ENCODE measurements around the gene TPR. TPM values are rescaled to one million over a fixed set of nuclear protein-coding genes. Genes with fewer than 3 reads are reported as not detected.

The TPR gene
- 39.2 to 44.0 TPM (median 42.2 TPM) in 5 replicates for total RNA-seq (2022; extraction: Qiagen RNA extraction)

GRCh38 chr1:186375152-186375928 is at the start of gene TPR, which contains the start of gene ODR4:
Gene TPR, minus strand, starts transcription at chr1:186375253. Its CDS starts 225 bp downstream, at chr1:186375028.
Gene ODR4, plus strand, starts transcription at chr1:186375838. Its CDS starts 3,948 bp downstream, at chr1:186379786.

GRCh38 chr1:186295980-186296379 is 79.1 kb downstream of the TPR start, which contains the start of gene PRG4:
Gene PRG4, plus strand, starts transcription at chr1:186296279.

Other genes starting within 250 kb of the TPR start
- gene PRG4, start 79.0 kb downstream of the TPR start, total RNA-seq (2022; extraction: Qiagen RNA extraction), result 0.06 to 0.16 TPM (median 0.16 TPM) in 5 replicates
- gene ODR4, start 585 bp upstream of the TPR start, total RNA-seq (2022; extraction: Qiagen RNA extraction), result 14.1 to 17.6 TPM (median 15.4 TPM) in 5 replicates
- gene PDC, start 85.9 kb upstream of the TPR start, total RNA-seq (2022; extraction: Qiagen RNA extraction), result not detected in 5 replicates

Measured in A549 treated with Hydrocortisone at 1 μM for 4 hours (cell line).